ENCODE results near the gene GRB10.
"Not testable (repeated sequence)": the region's sequence is repeated elsewhere in the genome, so short reads cannot be mapped to it uniquely, and the experiment has no call there.

The GRB10 gene

GRCh38 chr7:50584793-50585408 is 197.8 kb downstream of the GRB10 start:
- DNase-seq (ENCODE audit: low read depth in 2 of 2) = no peak

GRCh38 chr7:50584386-50584785 is 198.3 kb downstream of the GRB10 start:
- no peak for DNase-seq (ENCODE audit: low read depth in 2 of 2)

- not testable (repeated sequence) for DNase-seq (ENCODE audit: low read depth in 2 of 2)
Observed at GRCh38 chr7:50583295-50583694, 199.4 kb downstream of the GRB10 start.

- not testable (repeated sequence) for DNase-seq (ENCODE audit: low read depth in 2 of 2)
Observed at GRCh38 chr7:50582271-50582670, 200.4 kb downstream of the GRB10 start.

GRCh38 chr7:50580666-50581065 is 202.0 kb downstream of the GRB10 start:
- DNase-seq (ENCODE audit: low read depth in 2 of 2) = not testable (repeated sequence)

GRCh38 chr7:50580057-50580456 is 202.6 kb downstream of the GRB10 start:
- DNase-seq (ENCODE audit: low read depth in 2 of 2) = no peak

- not testable (repeated sequence) for DNase-seq (ENCODE audit: low read depth in 2 of 2)
Observed at GRCh38 chr7:50578105-50578504, 204.6 kb downstream of the GRB10 start.

- DNase-seq (ENCODE audit: low read depth in 2 of 2) = no peak
Observed at GRCh38 chr7:50577569-50577968, 205.1 kb downstream of the GRB10 start.

- not testable (repeated sequence) for DNase-seq (ENCODE audit: low read depth in 2 of 2)
Observed at GRCh38 chr7:50576388-50576787, 206.3 kb downstream of the GRB10 start.

- no peak for DNase-seq (ENCODE audit: low read depth in 2 of 2)
Observed at GRCh38 chr7:50567715-50568261, 214.9 kb downstream of the GRB10 start.

GRCh38 chr7:50565977-50566376 is 216.7 kb downstream of the GRB10 start:
- DNase-seq (ENCODE audit: low read depth in 2 of 2) = no peak

GRCh38 chr7:50565559-50565916 is 217.2 kb downstream of the GRB10 start:
- no peak for DNase-seq (ENCODE audit: low read depth in 2 of 2)

GRCh38 chr7:50564640-50565558 is 217.8 kb downstream of the GRB10 start, which contains the start of gene DDC:
Gene DDC (minus strand): TSS chr7:50565405. CDS start chr7:50544085, 21,320 bp downstream.
- no peak for DNase-seq (ENCODE audit: low read depth in 2 of 2)

GRCh38 chr7:50564171-50564570 is 218.5 kb downstream of the GRB10 start:
- DNase-seq (ENCODE audit: low read depth in 2 of 2) = no peak

GRCh38 chr7:50562136-50562535 is 220.6 kb downstream of the GRB10 start:
- no peak for DNase-seq (ENCODE audit: low read depth in 2 of 2)

GRCh38 chr7:50560865-50561351 is 221.8 kb downstream of the GRB10 start:
- no peak for DNase-seq (ENCODE audit: low read depth in 2 of 2)

- no peak for DNase-seq (ENCODE audit: low read depth in 2 of 2)
Observed at GRCh38 chr7:50559881-50560280, 222.8 kb downstream of the GRB10 start.

- DNase-seq (ENCODE audit: low read depth in 2 of 2) = no peak
Observed at GRCh38 chr7:50558294-50559053, 224.2 kb downstream of the GRB10 start.

- DNase-seq (ENCODE audit: low read depth in 2 of 2) = no peak
Observed at GRCh38 chr7:50557099-50557498, 225.6 kb downstream of the GRB10 start.

GRCh38 chr7:50556247-50556991 is 226.3 kb downstream of the GRB10 start:
- DNase-seq (ENCODE audit: low read depth in 2 of 2) = no peak

GRCh38 chr7:50555594-50556140 is 227.0 kb downstream of the GRB10 start:
- DNase-seq (ENCODE audit: low read depth in 2 of 2) = no peak
